Smooth muscle cell (in vitro differentiated cells): ENCODE data around the gene RNF111. TPM values are rescaled to one million over a fixed set of nuclear protein-coding genes. Genes with fewer than 3 reads are reported as not detected.
A peak's percentile ranks its signal among the peaks of the same experiment; 100 is the strongest.

ENCODE experiments used
- DNase-seq: peaks from one replicate; lab custom pipeline; 2025; ENCODE audit not compliant: unreplicated experiment; lab: John Stamatoyannopoulos, UW
- H2AFZ ChIP-seq: fragments of 200-600 bp; sonication (generic); 2 replicates; pipeline ENCODE4 v1.6.0; 2016; ENCODE audit warnings: antibody characterized with exemption, low read depth, mild to moderate bottlenecking
- H3F3A ChIP-seq: fragments of 200-600 bp; sonication (generic); 2 replicates; pipeline ENCODE4 v1.6.0; 2017; ENCODE audit warnings: antibody characterized with exemption, low read depth
- H3K27ac ChIP-seq: fragments of 200-600 bp; sonication (generic); 2 replicates; pipeline ENCODE4 v1.5.1; 2016; ENCODE audit warnings: low read depth, mild to moderate bottlenecking
- H3K27me3 ChIP-seq: fragments of 200-600 bp; sonication (generic); 2 replicates; pipeline ENCODE4 v1.6.1; 2016; ENCODE audit warnings: low read depth, mild to moderate bottlenecking
- H3K36me3 ChIP-seq: fragments of 200-600 bp; sonication (generic); 2 replicates; pipeline ENCODE4 v1.5.1; 2016; ENCODE audit warnings: low read depth
- H3K4me1 ChIP-seq: fragments of 200-600 bp; sonication (generic); 2 replicates; pipeline ENCODE4 v1.5.1; 2016; ENCODE audit warnings: low read depth
- H3K4me2 ChIP-seq: fragments of 200-600 bp; sonication (generic); 2 replicates; pipeline ENCODE4 v1.6.0; 2016; ENCODE audit warnings: mild to moderate bottlenecking
- H3K4me3 ChIP-seq: fragments of 200-600 bp; sonication (generic); 2 replicates; pipeline ENCODE4 v1.5.1; 2016; ENCODE audit warnings: mild to moderate bottlenecking
- H3K79me2 ChIP-seq: fragments of 200-600 bp; sonication (generic); 2 replicates; pipeline ENCODE4 v1.6.0; 2016; ENCODE audit warnings: low read depth, mild to moderate bottlenecking
- H3K9ac ChIP-seq: fragments of 200-600 bp; sonication (generic); 2 replicates; pipeline ENCODE4 v1.6.0; 2016; ENCODE audit warnings: low read depth
- H3K9me3 ChIP-seq: fragments of 200-600 bp; sonication (generic); replicated peaks from 2 replicates; pipeline ENCODE4 v1.5.1; 2016; ENCODE audit warnings: low read depth
- H4K20me1 ChIP-seq: fragments of 200-600 bp; sonication (generic); 2 replicates; pipeline ENCODE4 v1.6.0; 2016; ENCODE audit warnings: low read depth
- CTCF ChIP-seq: fragments of 200-600 bp; sonication (generic); IDR thresholded peaks from 2 replicates; pipeline ENCODE4 v1.5.1; 2017; ENCODE audit warnings: borderline replicate concordance, mild to moderate bottlenecking, antibody characterized with exemption; ENCODE audit not compliant: insufficient read depth, poor library complexity, severe bottlenecking
- WGBS: methylation state at CpG from one replicate; pipeline ENCODE4 v1.1.7; 2016; ENCODE audit warnings: low lambda C conversion rate; 5-methylcytosine and 5-hydroxymethylcytosine counted together
- polyA plus RNA-seq: library from polyadenylated mRNA; unstranded; fragments of >200 nt; fragmentation: Nextera tagmentation; extraction: Ambion mirVana; gene quantifications from 2 replicates; pipeline ENCODE4 v1.2.1, GENCODE V29; 2016
- total RNA-seq: library from RNA; depleted of rRNA; stranded (reverse); fragments of >200 nt; gene quantifications from 2 replicates; pipeline ENCODE4 v1.2.3, GENCODE V29; 2014

Gene RNF111
- total and polyA plus RNA-seq, 2 experiments from 2014 or later, result 15.3 to 37.8 TPM

- peaks cover 4% of the 10 kb centered on the region for H4K20me1 ChIP-seq
- no peak overlapping the region for H3K4me3 ChIP-seq
- no peaks in the 10 kb centered on the region for H3K79me2 ChIP-seq
- H3K27ac ChIP-seq, result no peak overlapping the region
- H3K9ac ChIP-seq, result no peak overlapping the region
- 99% methylated on average over 3 of the region's 3 CpGs for WGBS
- H2AFZ ChIP-seq, result no peak overlapping the region
- TF ChIP-seq CTCF, result no peak
- no peak for DNase-seq
- H3K4me1 ChIP-seq, result no peaks in the 10 kb centered on the region
- no peaks in the 10 kb centered on the region for H3K9me3 ChIP-seq
- H3K27me3 ChIP-seq, result no peaks in the 10 kb centered on the region
- no peaks in the 10 kb centered on the region for H3F3A ChIP-seq
- peaks cover 32% of the 10 kb centered on the region for H3K36me3 ChIP-seq
- H3K4me2 ChIP-seq, result no peak overlapping the region
These were observed 109.0 kb downstream of the RNF111 start for GRCh38 chr15:59096429-59096828.

GRCh38 chr15:59099162-59099685 is 111.8 kb downstream of the RNF111 start:
- TF ChIP-seq CTCF, result no peak
- Histone ChIP-seq H3K4me3 (no peak overlapping the region), H3K4me1 (no peaks in the 10 kb centered on the region), H3K9ac (no peak overlapping the region), H2AFZ (no peak overlapping the region), H3K27ac (no peak overlapping the region), H3K36me3 (peaks cover 15% of the 10 kb centered on the region), H4K20me1 (no peaks in the 10 kb centered on the region), H3K4me2 (no peak overlapping the region), H3K27me3 (no peaks in the 10 kb centered on the region), H3K9me3 (no peaks in the 10 kb centered on the region), H3K79me2 (no peaks in the 10 kb centered on the region), H3F3A (no peaks in the 10 kb centered on the region)
- DNase-seq, result no peak
- 69% methylated on average over 2 of the region's 2 CpGs for WGBS

- peak overlapping the region; percentile 97 for H3K4me2 ChIP-seq
- H3K27me3 ChIP-seq, result no peaks in the 10 kb centered on the region
- peaks cover 10% of the 10 kb centered on the region for H3K79me2 ChIP-seq
- H3K4me3 ChIP-seq, result peak overlapping the region; percentile 81
- no peaks in the 10 kb centered on the region for H3K9me3 ChIP-seq
- H3F3A ChIP-seq, result peaks cover 5% of the 10 kb centered on the region
- peak overlapping the region; percentile 70 for H3K27ac ChIP-seq
- H3K9ac ChIP-seq, result peak overlapping the region; percentile 76
- no peak for TF ChIP-seq CTCF
- no peaks in the 10 kb centered on the region for H4K20me1 ChIP-seq
- no peaks in the 10 kb centered on the region for H3K4me1 ChIP-seq
- no peak for DNase-seq
- 7% methylated on average over 9 of the region's 9 CpGs for WGBS
- no peaks in the 10 kb centered on the region for H3K36me3 ChIP-seq
- H2AFZ ChIP-seq, result peak overlapping the region; percentile 69
These were observed 117.1 kb downstream of the RNF111 start for GRCh38 chr15:59104602-59104911.
